GM10266 (cell line): ENCODE measurements around the gene PHACTR1.

Experiments
- DNase-seq: peaks from one replicate; pipeline ENCODE4 v3.0.0; 2012; ENCODE audit errors: extremely low spot score
- TF ChIP-seq, protein P1 (sequence below): IDR thresholded peaks from 2 replicates; pipeline ENCODE4 v1.5.1; 2012; ENCODE audit warnings: mild to moderate bottlenecking, low read depth; ENCODE audit not compliant: control insufficient read depth, insufficient read depth; ENCODE audit errors: missing control alignments

PHACTR1 gene

DNA sequence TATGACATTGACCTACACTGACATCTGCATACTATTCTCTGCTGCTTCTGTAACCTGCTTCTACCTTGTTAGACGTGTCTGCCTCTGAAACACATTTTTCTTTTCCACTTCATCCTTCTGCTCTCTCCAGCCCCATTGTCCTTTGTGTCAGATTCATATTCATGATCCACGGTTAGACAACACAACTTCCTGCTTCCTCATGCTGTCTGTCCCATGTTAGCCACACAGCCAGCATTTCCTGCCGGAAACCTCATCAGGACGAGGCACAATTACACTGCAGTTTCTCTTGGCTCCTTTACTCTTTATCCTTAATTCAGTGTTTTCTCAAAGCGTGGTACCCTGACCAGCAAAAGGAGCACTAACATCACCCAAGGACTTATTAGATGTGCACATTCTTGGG is 461.5 kb downstream of the PHACTR1 start:
- TF ChIP-seq, protein P1, sequence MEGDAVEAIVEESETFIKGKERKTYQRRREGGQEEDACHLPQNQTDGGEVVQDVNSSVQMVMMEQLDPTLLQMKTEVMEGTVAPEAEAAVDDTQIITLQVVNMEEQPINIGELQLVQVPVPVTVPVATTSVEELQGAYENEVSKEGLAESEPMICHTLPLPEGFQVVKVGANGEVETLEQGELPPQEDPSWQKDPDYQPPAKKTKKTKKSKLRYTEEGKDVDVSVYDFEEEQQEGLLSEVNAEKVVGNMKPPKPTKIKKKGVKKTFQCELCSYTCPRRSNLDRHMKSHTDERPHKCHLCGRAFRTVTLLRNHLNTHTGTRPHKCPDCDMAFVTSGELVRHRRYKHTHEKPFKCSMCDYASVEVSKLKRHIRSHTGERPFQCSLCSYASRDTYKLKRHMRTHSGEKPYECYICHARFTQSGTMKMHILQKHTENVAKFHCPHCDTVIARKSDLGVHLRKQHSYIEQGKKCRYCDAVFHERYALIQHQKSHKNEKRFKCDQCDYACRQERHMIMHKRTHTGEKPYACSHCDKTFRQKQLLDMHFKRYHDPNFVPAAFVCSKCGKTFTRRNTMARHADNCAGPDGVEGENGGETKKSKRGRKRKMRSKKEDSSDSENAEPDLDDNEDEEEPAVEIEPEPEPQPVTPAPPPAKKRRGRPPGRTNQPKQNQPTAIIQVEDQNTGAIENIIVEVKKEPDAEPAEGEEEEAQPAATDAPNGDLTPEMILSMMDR = no peak
- peak; percentile 10 for DNase-seq

DNA sequence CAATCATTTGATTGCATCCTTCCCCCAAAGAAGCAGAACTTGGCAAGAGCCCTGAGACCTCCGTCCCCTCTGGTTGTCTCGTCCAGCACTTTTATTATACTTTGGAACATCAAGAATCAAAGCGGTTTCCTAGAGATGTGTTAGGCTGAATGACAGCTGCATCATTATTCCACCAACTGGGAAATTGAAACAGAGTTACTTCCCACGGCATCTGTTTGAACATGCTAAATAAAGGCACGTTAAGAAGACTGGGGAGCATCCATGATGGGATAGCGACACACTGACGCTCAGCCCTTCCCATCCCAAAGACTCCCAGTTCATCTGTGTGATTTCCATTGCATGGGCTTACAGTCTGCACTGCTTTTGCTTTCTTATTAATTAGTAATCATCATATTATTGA is 464.0 kb downstream of the PHACTR1 start:
- no peak for DNase-seq
- TF ChIP-seq, protein P1 = no peak

DNA sequence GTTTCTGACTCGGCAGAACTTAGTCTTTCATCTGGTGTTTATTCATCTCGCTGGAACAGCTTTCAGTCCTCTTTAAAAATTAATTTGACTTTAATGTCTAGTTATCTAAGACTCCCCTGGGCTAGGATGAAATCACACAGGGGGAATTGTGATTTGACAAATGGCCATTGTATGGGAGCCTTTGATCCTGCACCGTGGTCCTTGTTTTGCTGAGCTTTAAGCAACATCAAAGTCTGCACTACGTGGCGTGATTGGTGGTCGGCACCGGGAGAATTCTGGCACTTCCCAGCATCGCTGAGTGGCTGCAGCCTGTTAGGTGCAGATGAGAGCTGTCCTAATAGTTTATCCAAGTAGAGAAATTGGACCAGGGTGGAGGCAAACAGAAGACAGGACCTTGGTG is 464.8 kb downstream of the PHACTR1 start:
- no peak for DNase-seq
- TF ChIP-seq, protein P1 = no peak

DNA sequence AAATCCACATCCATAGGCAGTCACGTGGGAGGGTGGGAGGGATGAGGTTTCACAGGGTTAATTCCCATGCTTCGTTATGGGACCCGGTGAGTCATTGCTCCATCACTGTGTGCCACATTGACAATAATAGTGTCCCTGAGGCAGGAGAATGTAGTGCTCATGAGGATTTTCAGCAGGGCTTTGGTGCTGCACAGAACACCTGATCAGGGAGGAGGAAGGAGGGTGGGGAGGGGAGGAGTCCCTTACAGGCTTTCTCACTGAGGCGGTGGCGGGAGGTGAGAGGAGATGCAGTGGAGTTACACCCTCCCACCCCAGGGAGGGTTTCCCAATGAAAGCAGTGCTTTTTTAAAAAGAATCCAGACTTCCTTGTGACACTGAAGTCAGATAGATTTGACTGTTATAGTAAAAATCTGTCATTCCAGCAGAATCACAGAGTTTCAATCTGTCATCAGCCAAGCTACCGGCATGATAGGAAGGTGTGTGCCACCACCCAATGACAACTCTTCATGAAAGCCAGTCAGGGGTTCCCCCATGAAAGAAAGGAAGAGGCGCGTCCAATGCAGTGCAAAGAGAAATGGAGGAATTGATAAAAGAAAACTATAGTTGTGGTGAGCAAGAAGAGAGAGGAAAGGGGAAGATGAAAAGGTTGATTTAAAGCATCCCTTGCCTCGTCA is 467.0 kb downstream of the PHACTR1 start:
- TF ChIP-seq, protein P1 = no peak
- DNase-seq = no peak

DNA sequence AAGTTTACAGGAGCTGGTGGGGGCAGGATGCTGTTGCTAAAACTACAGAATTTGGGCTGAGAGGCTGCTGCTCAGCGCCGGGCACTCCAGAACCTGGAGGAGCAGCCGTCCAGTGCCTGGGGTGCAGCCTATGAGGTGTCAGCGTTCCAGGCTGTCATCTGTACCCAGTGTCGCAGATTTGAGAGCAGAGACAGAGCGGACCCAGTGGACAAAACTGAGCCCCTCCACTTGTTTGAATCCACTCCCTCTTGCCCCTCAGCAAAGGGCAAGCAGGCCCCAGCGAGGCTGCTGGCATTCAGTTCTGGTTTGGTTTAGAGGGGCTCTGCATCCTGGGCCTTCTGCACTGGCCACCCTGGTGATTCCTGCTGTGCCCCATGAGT is 467.5 kb downstream of the PHACTR1 start:
- TF ChIP-seq, protein P1 = no peak

DNA sequence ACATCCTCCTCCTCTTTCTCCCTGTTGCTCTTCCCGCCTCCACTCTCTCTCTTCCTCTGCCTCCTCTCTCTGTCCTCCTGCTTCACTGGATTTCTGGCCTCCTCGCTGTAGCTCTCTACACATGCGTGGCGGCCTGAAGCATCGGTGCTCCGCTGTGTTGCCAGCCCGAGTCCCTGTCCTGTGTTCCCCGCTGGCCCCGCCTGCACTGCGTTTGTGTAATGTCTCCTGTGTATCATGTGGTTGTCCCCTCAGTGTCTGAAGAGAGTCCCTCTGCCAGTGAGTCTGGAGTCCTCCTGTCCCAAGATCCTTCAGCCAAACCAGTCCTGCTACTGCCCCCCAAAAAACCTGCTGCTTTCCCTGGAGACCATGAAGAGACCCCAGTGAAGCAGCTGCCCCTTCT is 468.0 kb downstream of the PHACTR1 start:
- no peak for DNase-seq
- TF ChIP-seq, protein P1 = no peak

More for the DNA sequence above, 467.5 kb downstream of the PHACTR1 start:
- DNase-seq = no peak

DNA sequence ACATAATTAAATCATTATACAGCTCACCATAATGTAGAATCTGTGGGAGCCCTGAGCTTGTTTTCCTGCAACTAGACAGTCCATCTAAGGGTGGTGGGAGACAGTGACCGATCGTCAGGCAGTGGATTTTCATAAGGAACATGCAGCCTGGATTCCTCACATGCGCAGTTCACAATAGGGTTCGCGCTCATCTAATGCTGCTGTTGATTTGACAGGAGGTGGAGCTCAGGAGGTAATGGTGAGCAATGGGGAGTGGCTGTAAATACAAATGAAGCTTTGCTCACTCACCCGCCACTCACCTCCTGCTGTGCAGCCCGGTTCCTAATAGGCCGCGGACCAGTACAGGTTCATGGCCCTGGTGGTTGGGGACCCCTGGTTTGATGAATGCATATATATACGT is 470.3 kb downstream of the PHACTR1 start:
- DNase-seq = no peak
- TF ChIP-seq, protein P1 = no peak
